Fibroblast of skin of left quadriceps (primary cell): Measurements from ENCODE around the gene MYO16.

ENCODE experiments used
- DNase-seq, 2 experiments: peaks; one replicate each; pipeline ENCODE4 v3.0.0-alpha.2; 2013; ENCODE audit warnings: low read depth in 2 of 2

MYO16 gene

GRCh38 chr13:108629181-108629752 lies at the start of gene MYO16:
Gene MYO16 (plus strand): TSS chr13:108629611. CDS start chr13:108629845, 234 bp downstream.
- no peak for DNase-seq

GRCh38 chr13:108586826-108587225 lies 42.6 kb upstream of the MYO16 start:
- DNase-seq = no peak

- no peak for DNase-seq
Observed at GRCh38 chr13:108588516-108588915, 40.9 kb upstream of the MYO16 start.

- DNase-seq = no peak
Observed at GRCh38 chr13:108594153-108594552, 35.3 kb upstream of the MYO16 start.

- no peak for DNase-seq
Observed at GRCh38 chr13:108595436-108596274, 33.8 kb upstream of the MYO16 start.

GRCh38 chr13:108597943-108598342 lies 31.5 kb upstream of the MYO16 start:
- DNase-seq = no peak

- DNase-seq = no peak
Observed at GRCh38 chr13:108606424-108606823, 23.0 kb upstream of the MYO16 start.

GRCh38 chr13:108609353-108609752 lies 20.1 kb upstream of the MYO16 start:
- peak; percentile 1 for DNase-seq

- no peak for DNase-seq
Observed at GRCh38 chr13:108610507-108610906, 18.9 kb upstream of the MYO16 start.

GRCh38 chr13:108615241-108615640 lies 14.2 kb upstream of the MYO16 start:
- DNase-seq = no peak

GRCh38 chr13:108618233-108618632 lies 11.2 kb upstream of the MYO16 start:
- DNase-seq = no peak

- no peak for DNase-seq
Observed at GRCh38 chr13:108621462-108621861, 7.9 kb upstream of the MYO16 start.

- DNase-seq = no peak
Observed at GRCh38 chr13:108624108-108624507, 5.3 kb upstream of the MYO16 start.

GRCh38 chr13:108624979-108625378 lies 4.4 kb upstream of the MYO16 start:
- no peak for DNase-seq

GRCh38 chr13:108629988-108630387 lies 577 bp downstream of the MYO16 start:
- DNase-seq = no peak

- DNase-seq = no peak
Observed at GRCh38 chr13:108632649-108633167, 3.3 kb downstream of the MYO16 start.

- DNase-seq = no peak
Observed at GRCh38 chr13:108638901-108639300, 9.5 kb downstream of the MYO16 start.

GRCh38 chr13:108643646-108644353 lies 14.4 kb downstream of the MYO16 start:
- no peak for DNase-seq

GRCh38 chr13:108645376-108645775 lies 16.0 kb downstream of the MYO16 start:
- no peak for DNase-seq

- DNase-seq = no peak
Observed at GRCh38 chr13:108650271-108650670, 20.9 kb downstream of the MYO16 start.

- no peak for DNase-seq
Observed at GRCh38 chr13:108656742-108657141, 27.3 kb downstream of the MYO16 start.

- no peak for DNase-seq
Observed at GRCh38 chr13:108657519-108657918, 28.1 kb downstream of the MYO16 start.
